ENCODE data around the gene OSTC.

GRCh38 chr4:108674356-108674977 is 24.1 kb downstream of the OSTC start:
- TF ChIP-seq EZH2phosphoT487 (IDR thresholded peaks at IDR 0.05; ENCODE audit: low read length) (no peak), CTCF (IDR thresholded peaks at IDR 0.05; ENCODE audit: low read length) (no peak)
